Tibial nerve (tissue), 4 donors: ENCODE results near the gene CAMK1D. TPM values are rescaled to one million over a fixed set of nuclear protein-coding genes. Genes with fewer than 3 reads are reported as not detected.
"Not testable (repeated sequence)": the region's sequence is repeated elsewhere in the genome, so short reads cannot be mapped to it uniquely, and the experiment has no call there.

Experiments
- DNase-seq, 2 donors: peaks; one replicate each; pipeline ENCODE4 v3.0.0-alpha.2; 2019; ENCODE audit warnings: low spot score in 2 of 2
- H3K27ac ChIP-seq, 4 donors: fragments of 200-600 bp; sonication (generic) in 3 of 4; one replicate each; pipeline ENCODE4 v1.5.1; 2017 to 2019; ENCODE audit warnings: mild to moderate bottlenecking in 1 of 4
- H3K27me3 ChIP-seq, 2 donors: fragments of 200-600 bp; sonication (generic) in 1 of 2; one replicate each; pipeline versions ENCODE4 v1.5.1 to v1.6.0; 2017 to 2019
- H3K36me3 ChIP-seq, 3 donors: fragments of 200-600 bp; sonication (generic); one replicate each; pipeline ENCODE4 v1.5.1; 2018 to 2019
- H3K4me1 ChIP-seq, 4 donors: fragments of 200-600 bp; sonication (generic) in 3 of 4; one replicate each; pipeline ENCODE4 v1.5.1; 2017 to 2019
- H3K4me3 ChIP-seq, 4 donors: fragments of 200-600 bp; sonication (generic) in 3 of 4; one replicate each; pipeline ENCODE4 v1.5.1; 2017 to 2019; ENCODE audit warnings: mild to moderate bottlenecking in 1 of 4, moderate library complexity in 1 of 4
- H3K9me3 ChIP-seq, 4 donors: fragments of 200-600 bp; sonication (generic) in 3 of 4; one replicate each; pipeline ENCODE4 v1.5.1; 2017 to 2019
- EP300 ChIP-seq, 2 donors: sonication (generic); formaldehyde crosslinking; IDR thresholded peaks; one replicate each; pipeline ENCODE4 v1.6.1; 2017; ENCODE audit warnings: antibody characterized with exemption in 2 of 2, mild to moderate bottlenecking in 1 of 2
- POLR2A ChIP-seq, 2 donors: fragments of 450-650 bp; IDR thresholded peaks; one replicate each; pipeline ENCODE4 v1.6.1; 2017; ENCODE audit warnings: antibody characterized with exemption in 2 of 2, mild to moderate bottlenecking in 2 of 2, moderate library complexity in 2 of 2
- WGBS, 2 donors: methylation state at CpG; one replicate each; pipeline ENCODE4 v1.1.5; 2018; 5-methylcytosine and 5-hydroxymethylcytosine counted together
- total RNA-seq, 4 donors: library from RNA; depleted of rRNA; stranded (reverse); fragments of >200 nt; gene quantifications; one replicate each; pipeline ENCODE4 v1.1.0, GENCODE V29; 2016
- TF ChIP-seq, protein P1 (sequence below), 5 experiments: fragments of 200-600 bp in 3 of 5; fragments of 450-650 bp in 2 of 5; sonication (generic) in 3 of 5; IDR thresholded peaks; one replicate each; pipeline ENCODE4 v1.5.1; 2016 to 2019; ENCODE audit warnings: antibody characterized with exemption in 5 of 5, mild to moderate bottlenecking in 3 of 5, moderate library complexity in 2 of 5

CAMK1D gene
- total RNA-seq, 4 donors from 2014 or later: 6.9 to 20.5 (median 17.2) TPM

DNA sequence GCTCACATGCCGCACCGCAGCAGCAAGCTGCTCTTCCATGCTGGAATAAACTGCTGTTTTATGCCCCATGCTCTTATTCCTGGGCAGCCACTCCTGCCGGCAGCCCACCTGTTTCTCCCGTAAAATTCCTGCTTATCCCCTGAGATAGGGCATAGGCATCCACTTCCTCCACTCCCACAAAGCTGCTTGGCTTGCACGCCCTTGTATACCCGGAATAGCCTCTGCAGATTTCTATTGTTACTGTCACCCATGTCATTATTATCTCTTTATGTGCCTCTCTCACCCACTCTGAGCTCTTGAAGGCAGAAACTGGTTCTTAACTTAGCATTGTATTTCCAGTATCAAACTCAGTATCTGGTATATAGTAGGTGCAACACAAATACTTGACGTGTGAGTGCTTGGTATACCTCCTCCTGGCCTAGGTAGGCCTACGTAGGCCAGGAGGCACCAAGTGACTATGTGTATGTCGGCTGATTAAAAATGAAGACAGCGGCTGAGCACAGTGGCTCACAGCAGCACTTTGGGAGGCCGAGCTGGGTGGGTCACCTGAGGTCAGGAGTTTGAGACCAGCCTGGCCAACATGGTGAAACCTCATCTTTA lies 458.8 kb downstream of the CAMK1D start:
- no peak for TF ChIP-seq POLR2A (IDR thresholded peaks at IDR 0.05)
- TF ChIP-seq, protein P1, sequence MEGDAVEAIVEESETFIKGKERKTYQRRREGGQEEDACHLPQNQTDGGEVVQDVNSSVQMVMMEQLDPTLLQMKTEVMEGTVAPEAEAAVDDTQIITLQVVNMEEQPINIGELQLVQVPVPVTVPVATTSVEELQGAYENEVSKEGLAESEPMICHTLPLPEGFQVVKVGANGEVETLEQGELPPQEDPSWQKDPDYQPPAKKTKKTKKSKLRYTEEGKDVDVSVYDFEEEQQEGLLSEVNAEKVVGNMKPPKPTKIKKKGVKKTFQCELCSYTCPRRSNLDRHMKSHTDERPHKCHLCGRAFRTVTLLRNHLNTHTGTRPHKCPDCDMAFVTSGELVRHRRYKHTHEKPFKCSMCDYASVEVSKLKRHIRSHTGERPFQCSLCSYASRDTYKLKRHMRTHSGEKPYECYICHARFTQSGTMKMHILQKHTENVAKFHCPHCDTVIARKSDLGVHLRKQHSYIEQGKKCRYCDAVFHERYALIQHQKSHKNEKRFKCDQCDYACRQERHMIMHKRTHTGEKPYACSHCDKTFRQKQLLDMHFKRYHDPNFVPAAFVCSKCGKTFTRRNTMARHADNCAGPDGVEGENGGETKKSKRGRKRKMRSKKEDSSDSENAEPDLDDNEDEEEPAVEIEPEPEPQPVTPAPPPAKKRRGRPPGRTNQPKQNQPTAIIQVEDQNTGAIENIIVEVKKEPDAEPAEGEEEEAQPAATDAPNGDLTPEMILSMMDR (IDR thresholded peaks at IDR 0.05): no peak
- TF ChIP-seq EP300 (IDR thresholded peaks at IDR 0.05): no peak
- no peaks in the 10 kb centered on the region for H3K27me3 ChIP-seq
- no peaks in the 10 kb centered on the region for H3K9me3 ChIP-seq
- no peak overlapping the region for H3K27ac ChIP-seq
- no peak overlapping the region for H3K4me3 ChIP-seq
- no peak for DNase-seq
- no peaks in the 10 kb centered on the region for H3K4me1 ChIP-seq
- WGBS, 2 donors: 93 to 95% methylated on average over 11 of the region's 11 CpGs
- peaks cover 0 to under 1% (median 0%) of the 10 kb centered on the region in 3 donors for H3K36me3 ChIP-seq

DNA sequence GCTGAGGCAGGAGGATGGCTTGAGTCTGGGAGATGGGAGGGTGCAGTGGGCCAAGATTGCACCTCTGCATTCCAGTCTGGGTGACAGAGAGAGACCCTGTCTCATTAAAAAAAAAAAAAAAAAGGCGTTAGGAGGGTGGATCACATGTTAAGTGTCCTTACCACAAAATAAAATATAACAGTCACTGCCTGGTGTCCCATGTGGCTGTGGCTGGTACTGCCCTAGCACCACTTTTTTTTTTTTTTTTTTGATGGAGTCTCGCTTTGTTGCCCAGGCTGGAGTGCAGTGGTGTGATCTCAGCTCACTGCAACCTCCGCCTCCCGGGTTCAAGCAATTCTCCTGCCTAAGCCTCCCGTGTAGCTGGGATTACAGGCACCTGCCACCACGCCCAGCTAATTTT lies 460.7 kb downstream of the CAMK1D start:
- H3K9me3 ChIP-seq: peaks cover 0 to 11% (median 0%) of the 10 kb centered on the region in 4 donors
- peaks cover 0 to 20% (median 6%) of the 10 kb centered on the region in 3 donors for H3K36me3 ChIP-seq
- H3K27ac ChIP-seq, DNase-seq, H3K27me3 ChIP-seq, H3K4me3 ChIP-seq, H3K4me1 ChIP-seq: not testable (repeated sequence)
- 94 to 97% methylated on average over 6 of the region's 6 CpGs for WGBS, 2 donors

DNA sequence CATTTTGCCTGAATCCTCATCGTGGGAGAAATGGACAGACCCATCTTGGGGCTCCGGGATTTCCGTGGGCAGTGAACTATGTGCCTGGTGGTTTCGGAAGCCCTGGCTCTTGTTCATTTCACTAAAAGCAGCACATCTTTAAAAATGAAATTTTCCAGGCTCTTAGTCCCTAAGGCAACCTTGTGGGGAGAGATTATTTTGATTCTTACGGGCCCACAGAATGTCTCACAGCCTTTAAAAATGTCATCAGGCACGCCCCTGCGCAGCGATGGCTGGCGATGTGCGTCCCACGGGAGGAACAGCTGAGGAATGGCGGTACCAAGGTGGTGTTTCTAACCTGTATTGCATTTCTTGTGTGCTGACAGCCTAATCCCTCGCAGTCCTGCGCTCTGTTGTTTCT lies 462.5 kb downstream of the CAMK1D start:
- Histone ChIP-seq H3K4me3 (no peak overlapping the region), H3K27me3 (no peaks in the 10 kb centered on the region), H3K9me3 (peaks cover 0 to 11% (median 0%) of the 10 kb centered on the region in 4 donors), H3K27ac (peak overlapping the region in 2 of 4 donors; percentile 15 to 55), H3K36me3 (peaks cover 0 to 35% (median 6%) of the 10 kb centered on the region in 3 donors), H3K4me1 (no peaks in the 10 kb centered on the region)
- DNase-seq: no peak
- TF ChIP-seq EP300 (IDR thresholded peaks at IDR 0.05) (no peak), POLR2A (IDR thresholded peaks at IDR 0.05) (no peak)
- TF ChIP-seq, protein P1 (IDR thresholded peaks at IDR 0.05): no peak
- WGBS, 2 donors: 67 to 72% methylated on average over 14 of the region's 14 CpGs

DNA sequence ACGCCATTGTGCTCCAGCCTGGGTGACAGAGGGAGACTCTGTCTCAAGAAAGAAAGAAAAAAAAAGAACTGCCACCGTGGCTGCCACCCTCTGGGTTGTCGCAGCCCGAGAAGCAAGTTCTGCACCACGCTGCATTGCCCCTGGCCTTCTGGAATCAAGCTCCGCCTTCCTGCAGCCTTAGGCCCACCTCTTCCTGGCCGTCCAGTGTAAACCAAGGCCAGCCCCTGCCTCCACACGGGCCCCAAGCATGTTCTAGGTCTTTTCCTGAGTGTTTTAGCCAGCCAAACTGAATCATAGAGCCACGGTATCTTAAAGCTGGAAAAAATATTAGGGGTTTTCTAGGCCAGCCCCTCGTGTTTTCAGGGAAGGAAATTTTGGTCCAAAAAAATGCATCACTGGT lies 463.2 kb downstream of the CAMK1D start:
- peaks cover 0 to 39% (median 6%) of the 10 kb centered on the region in 3 donors for H3K36me3 ChIP-seq
- TF ChIP-seq, protein P1 (IDR thresholded peaks at IDR 0.05): no peak
- no peak for TF ChIP-seq POLR2A (IDR thresholded peaks at IDR 0.05)
- no peak for TF ChIP-seq EP300 (IDR thresholded peaks at IDR 0.05)
- peaks cover 0 to 11% (median 0%) of the 10 kb centered on the region in 4 donors for H3K9me3 ChIP-seq
- no peak for DNase-seq
- no peaks in the 10 kb centered on the region for H3K27me3 ChIP-seq
- H3K27ac ChIP-seq: no peak overlapping the region
- WGBS, 2 donors: 74 to 77% methylated on average over 10 of the region's 10 CpGs
- no peaks in the 10 kb centered on the region for H3K4me1 ChIP-seq
- H3K4me3 ChIP-seq: no peak overlapping the region

DNA sequence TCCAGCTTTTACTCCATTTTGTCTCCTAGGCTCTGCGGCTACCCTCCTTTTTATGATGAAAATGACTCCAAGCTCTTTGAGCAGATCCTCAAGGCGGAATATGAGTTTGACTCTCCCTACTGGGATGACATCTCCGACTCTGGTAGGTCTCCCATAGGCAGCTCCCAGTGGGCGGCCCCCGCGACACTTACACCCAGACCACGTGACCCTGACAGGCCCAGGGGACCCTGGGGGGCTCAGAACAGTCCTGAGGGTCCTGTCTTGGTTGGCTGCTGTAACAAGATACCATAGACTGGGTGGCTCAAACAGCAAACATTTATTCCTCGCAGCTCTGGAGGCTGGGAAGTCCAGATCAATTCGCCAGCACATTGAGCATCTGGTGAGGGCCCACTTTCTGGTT lies 464.8 kb downstream of the CAMK1D start:
- Histone ChIP-seq H3K4me3 (no peak overlapping the region), H3K9me3 (peaks cover 0 to 11% (median 0%) of the 10 kb centered on the region in 4 donors), H3K27me3 (no peaks in the 10 kb centered on the region), H3K36me3 (peaks cover 0 to 50% (median 6%) of the 10 kb centered on the region in 3 donors), H3K27ac (no peak overlapping the region), H3K4me1 (no peaks in the 10 kb centered on the region)
- no peak for TF ChIP-seq EP300 (IDR thresholded peaks at IDR 0.05)
- no peak for TF ChIP-seq POLR2A (IDR thresholded peaks at IDR 0.05)
- TF ChIP-seq, protein P1 (IDR thresholded peaks at IDR 0.05): no peak
- no peak for DNase-seq
- 95 to 97% methylated on average over 9 of the region's 9 CpGs for WGBS, 2 donors
